Measurements from ENCODE around the gene ZSCAN22. TPM values are rescaled to one million over a fixed set of nuclear protein-coding genes. Genes with fewer than 3 reads are reported as not detected.
A peak's percentile ranks its signal among the peaks of the same experiment; 100 is the strongest.

ZSCAN22 gene
- total and polyA plus RNA-seq, 2 of the 13 experiments (the other 11 are each of a cell fraction or from before 2014, with no cell fraction given), result 2.5 to 3.5 TPM

- no peak for TF ChIP-seq PRDM10 (CRISPR knock-in tag; IDR thresholded peaks at IDR 0.05; ENCODE audit: low read depth)
- TF ChIP-seq ZNF441 (CRISPR knock-in tag; IDR thresholded peaks at IDR 0.05; ENCODE audit: borderline replicate concordance), result no peak
- TF ChIP-seq ZNF782 (CRISPR knock-in tag; IDR thresholded peaks at IDR 0.05; ENCODE audit: borderline replicate concordance), result peak; percentile 1; the same call in 1 of the 2 replicates
- no peak for TF ChIP-seq ZNF280B (CRISPR knock-in tag; IDR thresholded peaks at IDR 0.05; ENCODE audit: borderline replicate concordance)
- no peak for TF ChIP-seq YEATS4 (CRISPR knock-in tag; IDR thresholded peaks at IDR 0.05; ENCODE audit: borderline replicate concordance)
- no peak for TF ChIP-seq MNT (IDR thresholded peaks at IDR 0.05)
- TF ChIP-seq ZNF576 (CRISPR knock-in tag; IDR thresholded peaks at IDR 0.05), result no peak
- TF ChIP-seq PBX3 (CRISPR knock-in tag; IDR thresholded peaks at IDR 0.05; ENCODE audit: borderline replicate concordance), result no peak
These were observed 53.4 kb downstream of the ZSCAN22 start (continued) for GRCh38 chr19:58380037-58380661.
